HEK293T (cell line): ENCODE data around the gene UCHL3.

Experiments
- ARNT ChIP-seq: fragments of 450-650 bp; IDR thresholded peaks from 2 replicates; pipeline ENCODE4 v1.6.1; 2017; ENCODE audit warnings: mild to moderate bottlenecking
- FOXA1 ChIP-seq: fragments of 450-650 bp; IDR thresholded peaks from 2 replicates; pipeline ENCODE4 v1.6.1; 2016; ENCODE audit warnings: mild to moderate bottlenecking
- FOXK2 ChIP-seq: fragments of 450-650 bp; IDR thresholded peaks from 2 replicates; pipeline ENCODE4 v1.6.1; 2016; ENCODE audit warnings: mild to moderate bottlenecking
- HDGF ChIP-seq: fragments of 450-650 bp; IDR thresholded peaks from 2 replicates; pipeline ENCODE4 v1.6.1; 2017; ENCODE audit warnings: antibody characterized with exemption, borderline replicate concordance

DNA sequence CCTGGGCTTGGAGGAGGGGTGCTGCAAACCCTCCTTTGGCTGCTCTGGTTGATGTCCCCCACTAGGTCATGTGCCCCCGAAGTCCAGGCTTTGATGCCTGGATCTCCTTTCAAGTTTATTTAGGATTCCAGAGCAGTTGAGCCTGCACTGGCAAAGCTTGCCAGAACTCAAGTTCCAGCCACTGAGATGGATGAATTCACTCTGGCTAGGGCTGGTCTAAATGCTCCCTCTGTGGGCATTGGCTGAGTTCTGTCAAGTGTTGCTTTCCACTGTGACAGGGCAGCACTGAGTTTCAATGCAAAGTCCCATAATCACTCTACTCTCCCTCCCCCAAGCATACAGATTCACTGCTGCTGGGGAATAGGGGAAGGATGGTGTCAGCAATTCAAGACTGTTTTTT is 68.7 kb downstream of the UCHL3 start:
- TF ChIP-seq HDGF = no peak
- TF ChIP-seq FOXA1 = no peak
- TF ChIP-seq FOXK2 = no peak
- no peak for TF ChIP-seq ARNT
